IPS DF 6.9 (cell line): ENCODE data around the gene KBTBD13.
"Not testable (repeated sequence)": the region's sequence is repeated elsewhere in the genome, so short reads cannot be mapped to it uniquely, and the experiment has no call there.

Experiments
- DNase-seq: peaks from one replicate; pipeline ENCODE4 v3.0.0-alpha.2; 2013; ENCODE audit warnings: low read depth, low spot score
- H3K27ac ChIP-seq: one replicate; pipeline ENCODE4 v1.5.1; 2013; ENCODE audit warnings: low read length, control low read depth
- H3K27me3 ChIP-seq: 2 replicates; pipeline ENCODE4 v1.6.1; 2013; ENCODE audit warnings: mild to moderate bottlenecking, low read length; ENCODE audit not compliant: control insufficient read depth, insufficient read depth
- H3K36me3 ChIP-seq: 2 replicates; pipeline ENCODE4 v1.6.1; 2013; ENCODE audit warnings: low read length; ENCODE audit not compliant: control insufficient read depth, insufficient read depth
- H3K4me1 ChIP-seq: 2 replicates; pipeline ENCODE4 v1.6.1; 2013; ENCODE audit warnings: low read length; ENCODE audit not compliant: control insufficient read depth, insufficient read depth
- H3K4me3 ChIP-seq: 2 replicates; pipeline ENCODE4 v1.5.1; 2013; ENCODE audit warnings: mild to moderate bottlenecking, low read length
- H3K9me3 ChIP-seq: 2 replicates; pipeline ENCODE4 v1.6.1; 2013; ENCODE audit warnings: low read length, inconsistent platforms; ENCODE audit not compliant: control insufficient read depth, insufficient read depth
- WGBS: extraction: QIAGEN DNeasy Blood & Tissue Kit; methylation state at CpG from one replicate; pipeline ENCODE4 v1.1.7; 2013; ENCODE audit warnings: mixed read lengths, missing lambda C conversion rate; ENCODE audit not compliant: insufficient read length, insufficient coverage; 5-methylcytosine and 5-hydroxymethylcytosine counted together

The KBTBD13 gene

GRCh38 chr15:65088643-65089021, 12.1 kb downstream of the KBTBD13 start:
- H3K27ac ChIP-seq, result no peak overlapping the region
- no CpG with 5 or more reads among the region's 6 CpGs for WGBS
- H3K27me3 ChIP-seq, result no peaks in the 10 kb centered on the region
- H3K9me3 ChIP-seq, result no peaks in the 10 kb centered on the region
- no peaks in the 10 kb centered on the region for H3K36me3 ChIP-seq
- H3K4me1 ChIP-seq, result peaks cover 5% of the 10 kb centered on the region
- DNase-seq, result no peak
- H3K4me3 ChIP-seq, result no peak overlapping the region

GRCh38 chr15:65089206-65089824, 12.8 kb downstream of the KBTBD13 start:
- H3K4me3 ChIP-seq, result no peak overlapping the region
- no peak overlapping the region for H3K27ac ChIP-seq
- peaks cover 4% of the 10 kb centered on the region; the same call in 1 of the 2 replicates for H3K4me1 ChIP-seq
- no peaks in the 10 kb centered on the region for H3K36me3 ChIP-seq
- no peak for DNase-seq
- no peaks in the 10 kb centered on the region for H3K27me3 ChIP-seq
- no peaks in the 10 kb centered on the region for H3K9me3 ChIP-seq
- WGBS, result no CpG with 5 or more reads among the region's 5 CpGs

- H3K27me3 ChIP-seq, result no peaks in the 10 kb centered on the region
- WGBS, result no CpG with 5 or more reads among the region's 12 CpGs
- H3K9me3 ChIP-seq, result no peaks in the 10 kb centered on the region
- H3K4me1 ChIP-seq, result no peaks in the 10 kb centered on the region
- no peaks in the 10 kb centered on the region for H3K36me3 ChIP-seq
- no peak for DNase-seq
- no peak overlapping the region for H3K4me3 ChIP-seq
- H3K27ac ChIP-seq, result no peak overlapping the region
Measured at GRCh38 chr15:65091946-65092770, 15.6 kb downstream of the KBTBD13 start.

- H3K9me3 ChIP-seq, result no peaks in the 10 kb centered on the region
- no peaks in the 10 kb centered on the region for H3K27me3 ChIP-seq
- no peaks in the 10 kb centered on the region for H3K36me3 ChIP-seq
- H3K4me3 ChIP-seq, result no peak overlapping the region
- no peak overlapping the region for H3K27ac ChIP-seq
- WGBS, result no CpG with 5 or more reads among the region's 17 CpGs
- H3K4me1 ChIP-seq, result no peaks in the 10 kb centered on the region
- no peak for DNase-seq
Measured at GRCh38 chr15:65092911-65093792, 16.6 kb downstream of the KBTBD13 start.

GRCh38 chr15:65093793-65094170, 17.2 kb downstream of the KBTBD13 start:
- H3K36me3 ChIP-seq, H3K9me3 ChIP-seq: not testable (repeated sequence)
- no CpG with 5 or more reads among the region's 13 CpGs for WGBS

GRCh38 chr15:65094294-65094995, 17.9 kb downstream of the KBTBD13 start:
- WGBS, result no CpG with 5 or more reads among the region's 14 CpGs
- Histone ChIP-seq H3K4me3 (no peak overlapping the region), H3K27ac (no peak overlapping the region), H3K9me3 (no peaks in the 10 kb centered on the region), H3K36me3 (no peaks in the 10 kb centered on the region), H3K27me3 (no peaks in the 10 kb centered on the region), H3K4me1 (no peaks in the 10 kb centered on the region)
- DNase-seq, result no peak

More at GRCh38 chr15:65093793-65094170, 17.2 kb downstream of the KBTBD13 start:
- not testable (repeated sequence) for H3K4me1 ChIP-seq, DNase-seq, H3K4me3 ChIP-seq, H3K27ac ChIP-seq, H3K27me3 ChIP-seq

GRCh38 chr15:65095011-65095746, 18.6 kb downstream of the KBTBD13 start:
- H3K9me3 ChIP-seq, result no peaks in the 10 kb centered on the region
- WGBS, result no CpG with 5 or more reads among the region's 5 CpGs
- H3K4me1 ChIP-seq, result no peaks in the 10 kb centered on the region
- H3K27me3 ChIP-seq, result no peaks in the 10 kb centered on the region
- no peak for DNase-seq
- H3K4me3 ChIP-seq, result no peak overlapping the region
- H3K27ac ChIP-seq, result no peak overlapping the region
- H3K36me3 ChIP-seq, result no peaks in the 10 kb centered on the region

GRCh38 chr15:65095747-65096104, 19.2 kb downstream of the KBTBD13 start:
- no peak overlapping the region for H3K4me3 ChIP-seq
- DNase-seq, result no peak
- H3K4me1 ChIP-seq, result no peaks in the 10 kb centered on the region
- H3K27me3 ChIP-seq, result no peaks in the 10 kb centered on the region
- no peak overlapping the region for H3K27ac ChIP-seq
- no peaks in the 10 kb centered on the region for H3K9me3 ChIP-seq
- H3K36me3 ChIP-seq, result no peaks in the 10 kb centered on the region
- WGBS, result no CpG with 5 or more reads among the region's 6 CpGs

- no peaks in the 10 kb centered on the region for H3K4me1 ChIP-seq
- H3K9me3 ChIP-seq, result no peaks in the 10 kb centered on the region
- H3K4me3 ChIP-seq, result no peak overlapping the region
- WGBS, result no CpG with 5 or more reads among the region's 6 CpGs
- no peak overlapping the region for H3K27ac ChIP-seq
- no peak for DNase-seq
- no peaks in the 10 kb centered on the region for H3K36me3 ChIP-seq
- H3K27me3 ChIP-seq, result no peaks in the 10 kb centered on the region
Measured at GRCh38 chr15:65096481-65097385, 20.2 kb downstream of the KBTBD13 start.
